Gastroesophageal sphincter (tissue), 3 donors: Measurements from ENCODE around the gene ZNF385D.

Source experiments
- POLR2A ChIP-seq, 2 donors: fragments of 450-650 bp; IDR thresholded peaks; one replicate each; pipeline ENCODE4 v1.6.1; 2017; ENCODE audit warnings: antibody characterized with exemption in 2 of 2, mild to moderate bottlenecking in 2 of 2, moderate library complexity in 1 of 2
- POLR2AphosphoS5 ChIP-seq: sonication (generic); formaldehyde crosslinking; IDR thresholded peaks from one replicate; pipeline ENCODE4 v1.6.1; 2017; ENCODE audit warnings: antibody characterized with exemption
- TF ChIP-seq, protein P1 (sequence below), 4 experiments: fragments of 200-600 bp in 2 of 4; fragments of 450-650 bp in 2 of 4; sonication (generic) in 1 of 4; IDR thresholded peaks; one replicate each; pipeline ENCODE4 v1.5.1; 2017 to 2019; ENCODE audit warnings: antibody characterized with exemption in 4 of 4, mild to moderate bottlenecking in 2 of 4, moderate library complexity in 2 of 4

DNA sequence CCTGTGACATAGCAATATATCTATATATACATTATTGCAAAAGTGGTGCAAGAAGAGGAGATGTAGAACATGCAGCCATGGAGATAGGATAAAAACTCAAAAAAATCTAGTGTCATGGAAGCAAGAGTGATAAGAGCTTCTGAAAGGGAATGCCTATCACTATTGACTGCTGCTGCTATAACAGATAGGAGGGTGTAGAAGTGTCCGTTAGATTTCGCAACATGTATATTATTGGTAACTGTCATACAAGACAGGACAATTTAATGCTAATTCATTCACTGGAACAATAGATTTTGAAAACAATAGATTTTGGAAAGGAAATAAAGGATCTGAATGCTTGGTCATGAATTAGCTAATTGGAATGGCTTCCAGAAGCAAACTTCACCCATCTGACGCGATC is 224.5 kb downstream of the ZNF385D start:
- TF ChIP-seq, protein P1, sequence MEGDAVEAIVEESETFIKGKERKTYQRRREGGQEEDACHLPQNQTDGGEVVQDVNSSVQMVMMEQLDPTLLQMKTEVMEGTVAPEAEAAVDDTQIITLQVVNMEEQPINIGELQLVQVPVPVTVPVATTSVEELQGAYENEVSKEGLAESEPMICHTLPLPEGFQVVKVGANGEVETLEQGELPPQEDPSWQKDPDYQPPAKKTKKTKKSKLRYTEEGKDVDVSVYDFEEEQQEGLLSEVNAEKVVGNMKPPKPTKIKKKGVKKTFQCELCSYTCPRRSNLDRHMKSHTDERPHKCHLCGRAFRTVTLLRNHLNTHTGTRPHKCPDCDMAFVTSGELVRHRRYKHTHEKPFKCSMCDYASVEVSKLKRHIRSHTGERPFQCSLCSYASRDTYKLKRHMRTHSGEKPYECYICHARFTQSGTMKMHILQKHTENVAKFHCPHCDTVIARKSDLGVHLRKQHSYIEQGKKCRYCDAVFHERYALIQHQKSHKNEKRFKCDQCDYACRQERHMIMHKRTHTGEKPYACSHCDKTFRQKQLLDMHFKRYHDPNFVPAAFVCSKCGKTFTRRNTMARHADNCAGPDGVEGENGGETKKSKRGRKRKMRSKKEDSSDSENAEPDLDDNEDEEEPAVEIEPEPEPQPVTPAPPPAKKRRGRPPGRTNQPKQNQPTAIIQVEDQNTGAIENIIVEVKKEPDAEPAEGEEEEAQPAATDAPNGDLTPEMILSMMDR (IDR thresholded peaks at IDR 0.05), result no peak
- TF ChIP-seq POLR2A (IDR thresholded peaks at IDR 0.05) (no peak), POLR2AphosphoS5 (no peak)
